A549 (cell line): ENCODE measurements around the gene SHROOM4.

Experiments used
- CTCF ChIP-seq: fragments of >200 bp; sonication (Bioruptor Twin); formaldehyde crosslinking; IDR thresholded peaks from 3 replicates; pipeline ENCODE4 v1.5.1; 2016
- EHMT2 ChIP-seq: fragments of 200-600 bp; sonication (generic); IDR thresholded peaks from 2 replicates; pipeline ENCODE4 v1.6.1; 2016; ENCODE audit warnings: antibody characterized with exemption, low read depth, mild to moderate bottlenecking, moderate library complexity
- EP300 ChIP-seq, 2 experiments: fragments of >200 bp; sonication (Bioruptor Twin); formaldehyde crosslinking; IDR thresholded peaks; 2 replicates in 1 of 2; 3 replicates in 1 of 2; pipeline ENCODE4 v1.6.1; 2016 to 2017
- GATA3 ChIP-seq: IDR thresholded peaks from 2 replicates; pipeline ENCODE4 v1.6.1; 2012; ENCODE audit warnings: borderline replicate concordance
- JUNB ChIP-seq: fragments of >200 bp; sonication (Bioruptor Twin); formaldehyde crosslinking; IDR thresholded peaks from 2 replicates; pipeline ENCODE4 v1.6.1; 2016
- KDM1A ChIP-seq: fragments of 200-600 bp; sonication (generic); IDR thresholded peaks from 2 replicates; pipeline ENCODE4 v1.6.1; 2016; ENCODE audit warnings: low read depth, mild to moderate bottlenecking
- MYC ChIP-seq: IDR thresholded peaks from 2 replicates; pipeline ENCODE4 v1.6.1; 2012; ENCODE audit warnings: mild to moderate bottlenecking, inconsistent platforms, low read length, improper control_type of control experiment, borderline replicate concordance
- POLR2A ChIP-seq: IDR thresholded peaks from 2 replicates; pipeline ENCODE4 v1.6.1; 2012; ENCODE audit warnings: mild to moderate bottlenecking, low read length
- SREBF2 ChIP-seq: fragments of 450-650 bp; IDR thresholded peaks from 2 replicates; pipeline ENCODE4 v1.6.1; 2014; ENCODE audit warnings: mild to moderate bottlenecking, moderate library complexity
- ZFP36 ChIP-seq: fragments of 450-650 bp; IDR thresholded peaks from 2 replicates; pipeline ENCODE4 v1.6.1; 2014; ENCODE audit warnings: borderline replicate concordance; ENCODE audit not compliant: partially characterized antibody
- ZNF302 ChIP-seq: fragments of 250-450 bp; sonication (Bioruptor Pico); IDR thresholded peaks from 2 replicates; pipeline ENCODE4 v1.9.0; 2021; ENCODE audit warnings: inconsistent platforms, mild to moderate bottlenecking, moderate library complexity
- TF ChIP-seq, protein P1 (sequence below): fragments of 200-600 bp; sonication (generic); IDR thresholded peaks from 2 replicates; pipeline ENCODE4 v1.6.1; 2016; ENCODE audit warnings: antibody characterized with exemption, mild to moderate bottlenecking, moderate library complexity

- TF ChIP-seq KDM1A (no peak), GATA3 (no peak), CTCF (no peak), MYC (no peak), SREBF2 (no peak), EHMT2 (no peak), JUNB (no peak), ZFP36 (no peak), EP300 (IDR thresholded peaks at IDR 0.05) (no peak), POLR2A (no peak), ZNF302 (CRISPR knock-in tag) (no peak)
- TF ChIP-seq, protein P1, sequence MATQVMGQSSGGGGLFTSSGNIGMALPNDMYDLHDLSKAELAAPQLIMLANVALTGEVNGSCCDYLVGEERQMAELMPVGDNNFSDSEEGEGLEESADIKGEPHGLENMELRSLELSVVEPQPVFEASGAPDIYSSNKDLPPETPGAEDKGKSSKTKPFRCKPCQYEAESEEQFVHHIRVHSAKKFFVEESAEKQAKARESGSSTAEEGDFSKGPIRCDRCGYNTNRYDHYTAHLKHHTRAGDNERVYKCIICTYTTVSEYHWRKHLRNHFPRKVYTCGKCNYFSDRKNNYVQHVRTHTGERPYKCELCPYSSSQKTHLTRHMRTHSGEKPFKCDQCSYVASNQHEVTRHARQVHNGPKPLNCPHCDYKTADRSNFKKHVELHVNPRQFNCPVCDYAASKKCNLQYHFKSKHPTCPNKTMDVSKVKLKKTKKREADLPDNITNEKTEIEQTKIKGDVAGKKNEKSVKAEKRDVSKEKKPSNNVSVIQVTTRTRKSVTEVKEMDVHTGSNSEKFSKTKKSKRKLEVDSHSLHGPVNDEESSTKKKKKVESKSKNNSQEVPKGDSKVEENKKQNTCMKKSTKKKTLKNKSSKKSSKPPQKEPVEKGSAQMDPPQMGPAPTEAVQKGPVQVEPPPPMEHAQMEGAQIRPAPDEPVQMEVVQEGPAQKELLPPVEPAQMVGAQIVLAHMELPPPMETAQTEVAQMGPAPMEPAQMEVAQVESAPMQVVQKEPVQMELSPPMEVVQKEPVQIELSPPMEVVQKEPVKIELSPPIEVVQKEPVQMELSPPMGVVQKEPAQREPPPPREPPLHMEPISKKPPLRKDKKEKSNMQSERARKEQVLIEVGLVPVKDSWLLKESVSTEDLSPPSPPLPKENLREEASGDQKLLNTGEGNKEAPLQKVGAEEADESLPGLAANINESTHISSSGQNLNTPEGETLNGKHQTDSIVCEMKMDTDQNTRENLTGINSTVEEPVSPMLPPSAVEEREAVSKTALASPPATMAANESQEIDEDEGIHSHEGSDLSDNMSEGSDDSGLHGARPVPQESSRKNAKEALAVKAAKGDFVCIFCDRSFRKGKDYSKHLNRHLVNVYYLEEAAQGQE, result no peak
Measured at GRCh38 chrX:50798783-50799182, 15.2 kb downstream of the SHROOM4 start.
